ENCODE data around the gene IFT20. TPM values are rescaled to one million over a fixed set of nuclear protein-coding genes. Genes with fewer than 3 reads are reported as not detected.
"Not testable (repeated sequence)": the region's sequence is repeated elsewhere in the genome, so short reads cannot be mapped to it uniquely, and the experiment has no call there.

Gene IFT20
- total RNA-seq, 3 donors from 2014 or later: 18.1 to 22.1 (median 19.4) TPM

- Mint-ChIP-seq H3K4me1 (ENCODE audit: low read depth) (no peaks in the 10 kb centered on the region), H3K27me3 (ENCODE audit: low read depth) (no peaks in the 10 kb centered on the region), H3K9me3 (no peaks in the 10 kb centered on the region), H3K4me3 (no peak overlapping the region), H3K36me3 (ENCODE audit: insufficient read depth) (peaks cover 44% of the 10 kb centered on the region)
- DNase-seq (no peak), ATAC-seq (no peak)
Measured at GRCh38 chr17:28346746-28347246, 11.5 kb upstream of the IFT20 start.

DNA sequence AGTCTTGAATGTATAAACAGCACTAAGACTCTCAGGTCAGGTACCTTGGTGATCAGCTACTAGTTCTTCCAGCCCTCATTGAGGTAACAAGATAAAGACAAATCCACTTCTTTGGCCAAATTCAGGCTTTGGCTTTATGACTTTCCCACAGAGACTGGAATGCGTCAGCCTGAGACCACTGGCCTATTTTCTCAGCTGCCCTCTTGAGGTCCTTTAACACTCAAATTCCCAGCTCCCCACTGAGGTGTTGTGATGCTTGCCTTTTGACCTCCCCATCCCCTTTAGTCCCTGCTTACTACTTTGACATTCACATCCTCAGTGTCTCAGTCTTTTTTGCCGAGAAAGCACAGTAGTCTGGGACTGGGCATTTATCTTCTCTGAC, 10.9 kb upstream of the IFT20 start:
- H3K4me1 Mint-ChIP-seq (ENCODE audit: low read depth): no peaks in the 10 kb centered on the region
- no peak for ATAC-seq
- H3K36me3 Mint-ChIP-seq (ENCODE audit: insufficient read depth): peaks cover 42% of the 10 kb centered on the region
- H3K9me3 Mint-ChIP-seq: no peaks in the 10 kb centered on the region
- H3K4me3 Mint-ChIP-seq: no peak overlapping the region
- no peak for DNase-seq
- H3K27me3 Mint-ChIP-seq (ENCODE audit: low read depth): no peaks in the 10 kb centered on the region

DNA sequence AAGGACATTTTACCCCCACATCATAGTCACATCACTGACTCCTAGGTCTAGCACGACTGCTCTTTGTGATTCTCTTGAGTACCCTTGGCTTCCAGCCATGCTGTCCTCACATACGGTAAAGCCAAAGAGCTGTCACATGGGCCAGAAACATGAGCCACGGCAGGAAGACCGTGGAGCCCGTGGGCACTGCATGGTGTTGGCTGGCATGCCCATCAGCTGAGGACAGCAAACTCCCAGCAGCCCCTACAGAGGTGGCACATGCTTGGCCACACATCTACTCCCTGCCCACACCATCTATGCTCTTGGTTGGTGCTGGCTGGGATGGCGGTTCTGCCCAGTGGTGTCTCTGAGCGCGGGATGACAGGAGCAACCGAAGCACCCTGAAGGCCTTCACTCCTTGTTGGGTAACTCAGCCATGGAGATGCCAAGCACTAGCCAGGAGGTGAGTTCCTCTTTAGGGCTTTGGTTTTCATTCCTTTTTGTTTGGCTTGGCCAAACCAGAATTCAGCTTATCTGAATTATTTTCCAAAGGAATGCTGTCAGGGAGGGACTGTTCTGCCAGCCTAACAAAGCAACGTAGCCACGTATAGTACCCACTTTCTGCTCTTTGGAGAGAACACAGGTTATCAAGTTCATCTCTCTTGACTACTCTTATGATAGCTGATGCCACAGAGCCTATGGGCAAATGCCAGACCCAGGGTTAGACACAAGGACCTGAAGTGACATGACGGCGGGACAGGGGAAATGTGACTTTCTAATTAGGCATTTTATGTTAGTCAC, 10.3 kb upstream of the IFT20 start:
- no peaks in the 10 kb centered on the region for H3K27me3 Mint-ChIP-seq (ENCODE audit: low read depth)
- no peaks in the 10 kb centered on the region for H3K4me1 Mint-ChIP-seq (ENCODE audit: low read depth)
- H3K9me3 Mint-ChIP-seq: no peaks in the 10 kb centered on the region
- DNase-seq: no peak
- no peak for ATAC-seq
- no peak overlapping the region for H3K4me3 Mint-ChIP-seq
- peaks cover 37% of the 10 kb centered on the region for H3K36me3 Mint-ChIP-seq (ENCODE audit: insufficient read depth)

- H3K36me3 Mint-ChIP-seq (ENCODE audit: insufficient read depth): peaks cover 35% of the 10 kb centered on the region
- H3K27me3 Mint-ChIP-seq (ENCODE audit: low read depth): no peaks in the 10 kb centered on the region
- no peaks in the 10 kb centered on the region for H3K4me1 Mint-ChIP-seq (ENCODE audit: low read depth)
- DNase-seq: no peak
- ATAC-seq: no peak
- H3K4me3 Mint-ChIP-seq: no peak overlapping the region
- no peaks in the 10 kb centered on the region for H3K9me3 Mint-ChIP-seq
Measured at GRCh38 chr17:28344435-28344901, 9.2 kb upstream of the IFT20 start.

DNA sequence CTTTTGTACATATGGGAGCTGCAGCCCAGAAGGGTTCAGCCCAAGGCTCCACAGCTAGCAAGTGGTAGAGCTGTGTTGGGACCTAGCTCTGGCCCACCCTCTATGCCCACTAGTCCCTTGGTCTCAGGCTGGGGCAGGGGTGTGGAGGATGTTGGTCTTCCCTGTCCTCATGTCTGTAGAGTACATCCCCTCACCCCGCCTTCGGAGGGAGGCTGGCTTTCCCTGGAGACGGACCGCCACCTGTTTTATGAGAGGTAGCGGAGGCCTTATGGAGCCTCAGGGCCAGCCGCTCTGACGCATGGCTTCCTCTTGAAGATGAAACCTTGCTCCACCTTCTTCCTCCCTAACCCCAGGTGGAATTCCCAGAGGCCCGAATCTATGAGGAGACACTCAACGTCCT, 8.7 kb upstream of the IFT20 start:
- Mint-ChIP-seq H3K27me3 (ENCODE audit: low read depth) (no peaks in the 10 kb centered on the region), H3K9me3 (no peaks in the 10 kb centered on the region), H3K4me3 (no peak overlapping the region), H3K36me3 (ENCODE audit: insufficient read depth) (peaks cover 37% of the 10 kb centered on the region), H3K4me1 (ENCODE audit: low read depth) (peaks cover 2% of the 10 kb centered on the region)
- DNase-seq: no peak
- no peak for ATAC-seq

GRCh38 chr17:28343491-28343932, 8.2 kb upstream of the IFT20 start:
- ATAC-seq: no peak

GRCh38 chr17:28342313-28342712, 7.0 kb upstream of the IFT20 start:
- no peak overlapping the region for H3K4me3 Mint-ChIP-seq
- no peak for DNase-seq
- H3K9me3 Mint-ChIP-seq: no peaks in the 10 kb centered on the region
- no peak for ATAC-seq
- no peaks in the 10 kb centered on the region for H3K27me3 Mint-ChIP-seq (ENCODE audit: low read depth)
- H3K4me1 Mint-ChIP-seq (ENCODE audit: low read depth): peaks cover 12% of the 10 kb centered on the region
- peaks cover 29% of the 10 kb centered on the region for H3K36me3 Mint-ChIP-seq (ENCODE audit: insufficient read depth)

More at GRCh38 chr17:28343491-28343932, 8.2 kb upstream of the IFT20 start:
- H3K36me3 Mint-ChIP-seq (ENCODE audit: insufficient read depth): peaks cover 37% of the 10 kb centered on the region
- peaks cover 4% of the 10 kb centered on the region for H3K4me1 Mint-ChIP-seq (ENCODE audit: low read depth)
- no peak overlapping the region for H3K4me3 Mint-ChIP-seq
- no peak for DNase-seq
- no peaks in the 10 kb centered on the region for H3K9me3 Mint-ChIP-seq
- H3K27me3 Mint-ChIP-seq (ENCODE audit: low read depth): no peaks in the 10 kb centered on the region

- Mint-ChIP-seq H3K27me3 (ENCODE audit: low read depth) (no peaks in the 10 kb centered on the region), H3K4me3 (no peak overlapping the region), H3K9me3 (no peaks in the 10 kb centered on the region), H3K4me1 (ENCODE audit: low read depth) (peaks cover 20% of the 10 kb centered on the region), H3K36me3 (ENCODE audit: insufficient read depth) (peaks cover 25% of the 10 kb centered on the region)
- no peak for DNase-seq
- ATAC-seq: no peak
Measured at GRCh38 chr17:28341516-28341915, 6.2 kb upstream of the IFT20 start.

GRCh38 chr17:28340374-28340773, 5.1 kb upstream of the IFT20 start:
- Mint-ChIP-seq H3K36me3 (ENCODE audit: insufficient read depth) (peaks cover 22% of the 10 kb centered on the region), H3K4me3 (no peak overlapping the region), H3K4me1 (ENCODE audit: low read depth) (peaks cover 25% of the 10 kb centered on the region), H3K27me3 (ENCODE audit: low read depth) (no peaks in the 10 kb centered on the region), H3K9me3 (no peaks in the 10 kb centered on the region)
- no peak for ATAC-seq
- no peak for DNase-seq

DNA sequence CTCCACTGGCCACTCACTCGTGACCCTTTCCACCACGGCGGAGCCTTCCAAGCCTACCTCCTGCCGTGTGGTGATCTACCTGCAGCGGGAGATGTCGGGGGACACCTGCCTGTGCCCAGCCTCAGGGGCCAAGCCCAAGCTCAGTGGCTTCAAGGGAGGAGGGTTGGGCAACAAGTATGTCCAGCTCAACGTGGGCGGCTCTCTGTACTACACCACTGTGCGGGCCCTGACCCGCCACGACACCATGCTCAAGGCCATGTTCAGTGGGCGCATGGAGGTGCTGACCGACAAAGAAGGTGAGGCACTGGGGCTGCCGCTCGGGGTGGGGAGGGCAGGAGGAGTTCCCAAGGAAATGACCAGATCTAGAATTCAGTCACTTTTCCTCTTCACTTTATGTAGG, 4.2 kb upstream of the IFT20 start:
- no peak overlapping the region for H3K4me3 Mint-ChIP-seq
- no peak for ATAC-seq
- peaks cover 22% of the 10 kb centered on the region for H3K36me3 Mint-ChIP-seq (ENCODE audit: insufficient read depth)
- DNase-seq: no peak
- H3K27me3 Mint-ChIP-seq (ENCODE audit: low read depth): no peaks in the 10 kb centered on the region
- peaks cover 31% of the 10 kb centered on the region for H3K4me1 Mint-ChIP-seq (ENCODE audit: low read depth)
- H3K9me3 Mint-ChIP-seq: no peaks in the 10 kb centered on the region

DNA sequence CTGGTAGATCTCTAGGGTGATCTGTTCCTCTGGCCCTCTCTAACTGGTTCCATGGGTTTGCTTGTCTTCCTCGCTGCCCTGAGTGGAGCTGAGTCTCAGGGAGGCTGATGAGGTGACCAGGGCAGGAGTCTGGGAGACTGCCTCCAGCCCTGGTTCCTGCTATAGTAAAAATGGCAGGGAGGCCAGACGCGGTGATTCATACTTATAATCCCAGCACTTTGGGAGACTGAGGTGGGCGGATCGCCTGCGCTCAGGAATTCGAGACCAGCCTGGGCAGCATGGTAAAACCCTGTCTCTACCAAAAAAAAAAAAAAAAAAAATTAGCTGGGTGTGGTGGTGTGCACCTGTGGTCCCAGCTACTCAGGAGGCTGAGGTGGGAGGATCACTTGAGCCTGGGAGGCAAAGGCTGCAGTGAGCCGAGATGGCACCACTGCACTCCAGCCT, 3.5 kb upstream of the IFT20 start:
- Mint-ChIP-seq H3K4me1 (ENCODE audit: low read depth) (peaks cover 38% of the 10 kb centered on the region), H3K36me3 (ENCODE audit: insufficient read depth) (peaks cover 17% of the 10 kb centered on the region)
- not testable (repeated sequence) for DNase-seq; H3K4me3 Mint-ChIP-seq; ATAC-seq; H3K9me3 Mint-ChIP-seq; H3K27me3 Mint-ChIP-seq (ENCODE audit: low read depth)

DNA sequence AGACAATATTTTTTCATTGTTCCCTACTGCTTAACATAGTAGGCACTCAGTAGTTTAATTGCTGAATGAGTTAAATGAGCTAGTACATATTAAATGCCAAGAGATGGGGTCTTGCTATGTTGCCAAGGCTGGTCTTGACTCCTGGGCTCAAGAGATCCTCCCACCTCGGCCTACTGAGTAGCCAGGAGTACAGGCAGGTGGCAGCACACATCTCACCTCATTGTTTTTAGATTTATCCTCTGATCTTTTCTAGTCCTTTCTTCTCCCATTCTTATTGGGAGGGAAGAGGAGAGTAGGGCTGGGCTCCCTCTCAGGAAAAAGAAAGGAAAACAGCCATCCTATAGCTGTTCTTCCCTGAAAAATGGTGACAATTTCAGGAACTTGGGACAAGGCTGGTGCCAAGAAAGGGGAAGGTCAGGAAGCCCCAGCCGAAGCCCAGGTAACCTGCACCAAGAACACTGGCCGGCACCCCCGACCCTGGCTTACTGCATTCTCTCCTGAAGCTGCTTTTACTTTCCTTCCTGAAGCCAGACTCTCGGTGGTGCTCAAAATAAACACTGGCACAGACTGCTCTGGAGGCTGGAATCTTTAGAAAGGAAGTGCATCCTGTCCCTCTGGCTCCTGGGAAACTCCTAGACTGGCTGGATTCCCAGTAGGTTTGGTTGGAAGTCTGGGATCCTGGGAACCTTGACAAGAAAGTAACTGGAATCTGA, 2.9 kb upstream of the IFT20 start:
- peaks cover 39% of the 10 kb centered on the region for H3K4me1 Mint-ChIP-seq (ENCODE audit: low read depth)
- DNase-seq (no peak), ATAC-seq (no peak)
- H3K4me3 Mint-ChIP-seq: peak overlapping the region; percentile 96
- H3K36me3 Mint-ChIP-seq (ENCODE audit: insufficient read depth): peaks cover 14% of the 10 kb centered on the region
- H3K27me3 Mint-ChIP-seq (ENCODE audit: low read depth): no peaks in the 10 kb centered on the region
- H3K9me3 Mint-ChIP-seq: no peaks in the 10 kb centered on the region

DNA sequence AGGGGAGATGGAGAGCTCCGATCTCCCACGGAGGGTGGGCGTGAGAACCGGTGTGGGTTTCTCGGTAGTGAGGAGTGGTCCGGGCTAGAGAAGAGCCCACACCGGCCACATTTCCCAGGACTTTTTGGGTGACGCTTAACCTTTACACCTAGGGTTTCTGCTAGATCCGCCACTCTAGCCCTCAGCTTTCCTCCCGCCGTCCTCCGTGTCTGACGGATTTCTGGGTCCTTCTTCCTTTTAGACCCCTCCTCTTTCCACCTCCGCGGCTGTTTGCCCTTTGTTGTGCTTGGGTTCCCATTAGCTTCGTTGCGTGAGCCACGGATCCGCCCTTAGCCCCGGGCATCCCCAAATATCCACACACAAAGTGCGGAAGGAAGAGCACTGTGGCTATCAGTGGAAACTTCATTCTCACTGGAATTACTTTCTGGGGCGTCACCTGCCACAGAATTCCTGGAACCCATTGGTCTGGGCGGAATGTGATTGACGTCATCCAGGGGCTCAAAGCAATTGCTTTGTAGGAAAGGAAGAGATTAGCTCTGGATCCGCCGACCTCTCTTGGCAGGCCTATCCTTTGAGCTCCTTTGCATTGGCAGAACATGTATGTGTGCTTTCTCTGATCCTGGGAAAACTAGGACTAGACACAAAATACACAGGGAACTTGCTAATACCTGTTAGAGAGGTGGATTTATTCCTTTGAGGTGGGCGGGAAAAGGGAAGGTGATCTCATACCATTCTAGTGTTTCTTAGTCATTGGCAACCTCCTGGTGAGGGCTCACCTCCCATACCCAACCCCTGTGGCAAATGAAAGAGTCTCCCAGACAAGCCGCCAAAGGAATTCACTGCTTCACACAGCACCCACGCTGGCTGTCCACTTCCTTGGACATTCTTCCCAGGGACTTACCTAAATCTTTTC, 943 bp upstream of the IFT20 start:
- Mint-ChIP-seq H3K36me3 (ENCODE audit: insufficient read depth) (peaks cover 11% of the 10 kb centered on the region), H3K9me3 (no peaks in the 10 kb centered on the region), H3K4me3 (peak overlapping the region; percentile 96), H3K27me3 (ENCODE audit: low read depth) (no peaks in the 10 kb centered on the region), H3K4me1 (ENCODE audit: low read depth) (peaks cover 44% of the 10 kb centered on the region)
- DNase-seq (peak; percentile 16), ATAC-seq (peak; percentile 1)

DNA sequence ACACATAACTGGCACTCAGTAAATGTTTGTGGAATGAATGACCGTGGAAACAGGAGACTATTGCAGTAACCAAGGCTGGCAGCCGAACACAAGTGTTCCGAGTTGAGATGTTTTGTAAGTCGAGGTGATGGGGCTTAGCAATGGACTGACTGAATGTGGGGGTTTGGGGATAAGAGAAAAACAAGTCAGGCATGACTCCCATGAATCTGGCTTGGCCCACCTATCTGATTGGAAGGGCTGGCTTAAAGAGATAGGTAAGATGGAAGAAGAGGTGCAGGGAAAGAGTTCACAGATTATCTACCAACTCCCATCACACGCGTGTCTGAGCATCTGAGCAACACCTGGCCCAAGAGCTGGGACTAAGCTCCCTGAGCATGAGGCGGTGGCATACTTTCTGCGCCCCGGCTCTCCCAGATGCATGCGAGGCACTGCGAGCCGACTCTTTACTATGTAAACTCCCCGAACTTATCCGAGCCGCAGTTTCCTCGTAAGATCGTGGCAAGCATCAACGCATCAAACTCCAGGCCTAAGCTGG, 539 bp downstream of the IFT20 start:
- peak in 1 of 2 donors; percentile 0 for ATAC-seq
- Mint-ChIP-seq H3K4me3 (peak overlapping the region; percentile 96), H3K36me3 (ENCODE audit: insufficient read depth) (peaks cover 12% of the 10 kb centered on the region)

More for the DNA sequence above, 539 bp downstream of the IFT20 start:
- Mint-ChIP-seq H3K27me3 (ENCODE audit: low read depth) (no peaks in the 10 kb centered on the region), H3K4me1 (ENCODE audit: low read depth) (peaks cover 44% of the 10 kb centered on the region), H3K9me3 (no peaks in the 10 kb centered on the region)
- no peak for DNase-seq
